HCT116 (cell line): ENCODE data around the gene ARHGAP12. TPM values are rescaled to one million over a fixed set of nuclear protein-coding genes. Genes with fewer than 3 reads are reported as not detected.

Source experiments
- ATAC-seq: fragments of 200-7000 bp; cut with Tn5 transposase; 2 replicates; pipeline ENCODE4 v1.9.1; 2020; ENCODE audit warnings: mild to moderate bottlenecking, moderate library complexity
- BruUV-seq: library from RNA; stranded (reverse); fragments of 400-500 nt; replicated peaks from 2 replicates; lab custom pipeline; 2021; lab: Mats Ljungman, UMichigan
- CTCF ChIA-PET: fragments of 300-600 bp; sonication (Branson Sonifier 250); formaldehyde crosslinking; loops from one replicate; lab custom pipeline; 2021; ENCODE audit warnings: antibody characterized with exemption; lab: Charles Lee
- POLR2A ChIA-PET: fragments of 300-600, 350-600 bp; sonication (Branson Sonifier 250); formaldehyde crosslinking; loops from one replicate; lab custom pipeline; 2021; ENCODE audit warnings: antibody characterized with exemption; lab: Charles Lee
- RAD21 ChIA-PET, 2 experiments: fragments of 300-600 bp; sonication (Branson Sonifier 250); formaldehyde crosslinking; loops; one replicate each; lab custom pipeline; 2023; ENCODE audit warnings: low total read pairs in 2 of 2; ENCODE audit not compliant: uncharacterized antibody in 2 of 2, unreplicated experiment in 2 of 2, low non-redundant PET in 1 of 2; lab: Charles Lee
- DNase-seq: peaks from one replicate; pipeline ENCODE4 v3.0.0-alpha.2; 2010; ENCODE audit warnings: low read depth, low spot score
- H2AFZ ChIP-seq: fragments of 200-600 bp; shearing (Covaris generic), sonication (generic); 2 replicates; pipeline ENCODE4 v1.6.1; 2017; ENCODE audit warnings: low read depth, mixed run types, mixed read lengths, antibody characterized with exemption, low read length; ENCODE audit not compliant: poor library complexity, severe bottlenecking
- H3K27ac ChIP-seq: 2 replicates; pipeline ENCODE4 v1.5.1; 2012; ENCODE audit warnings: low read depth, low read length
- H3K27me3 ChIP-seq: fragments of 200-600 bp; sonication (generic); 2 replicates; pipeline ENCODE4 v1.6.1; 2016; ENCODE audit warnings: mixed run types, low read length, mixed read lengths; ENCODE audit not compliant: insufficient read depth
- H3K36me3 ChIP-seq, 2 experiments: fragments of 200-500 bp in 1 of 2; fragments of 200-600 bp in 1 of 2; sonication (Bioruptor generic) in 1 of 2; sonication (generic) in 1 of 2; 2 replicates each; pipeline versions ENCODE4 v1.5.1 to v1.6.1; 2014 to 2016; ENCODE audit warnings: low read length in 2 of 2, inconsistent platforms in 1 of 2, mixed read lengths in 1 of 2, mixed run types in 1 of 2; ENCODE audit not compliant: insufficient read depth in 2 of 2, control insufficient read depth in 1 of 2
- H3K4me1 ChIP-seq, 2 experiments: fragments of 200-600 bp in 1 of 2; sonication (generic) in 1 of 2; 2 replicates each; pipeline versions ENCODE4 v1.5.1 to v1.6.1; 2012 to 2017; ENCODE audit warnings: low read length in 2 of 2, inconsistent platforms in 1 of 2, mild to moderate bottlenecking in 1 of 2, mixed read lengths in 1 of 2, mixed run types in 1 of 2, moderate library complexity in 1 of 2; ENCODE audit not compliant: insufficient read depth in 2 of 2, control insufficient read depth in 1 of 2
- H3K4me2 ChIP-seq: fragments of 200-600 bp; sonication (generic); 2 replicates; pipeline ENCODE4 v1.6.1; 2017; ENCODE audit warnings: mixed run types, low read length, mixed read lengths
- H3K4me3 ChIP-seq, 2 experiments: fragments of 200-600 bp in 1 of 2; sonication (generic) in 1 of 2; replicated peaks in 1 of 2; 2 replicates each; pipeline ENCODE4 v1.5.1; 2011 to 2016; ENCODE audit warnings: low read length in 2 of 2, control low read depth in 1 of 2, low read depth in 1 of 2, mild to moderate bottlenecking in 1 of 2, mixed read lengths in 1 of 2, mixed run types in 1 of 2
- H3K79me2 ChIP-seq: fragments of 200-600 bp; sonication (generic); 2 replicates; pipeline ENCODE4 v1.6.1; 2017; ENCODE audit warnings: mild to moderate bottlenecking, mixed run types, low read length, moderate library complexity, mixed read lengths; ENCODE audit not compliant: insufficient read depth
- H3K9ac ChIP-seq: fragments of 200-600 bp; sonication (generic); 2 replicates; pipeline ENCODE4 v1.6.1; 2016; ENCODE audit warnings: low read length, mixed read lengths
- H3K9me2 ChIP-seq: fragments of 200-600 bp; sonication (generic), shearing (Covaris generic); 2 replicates; pipeline ENCODE4 v1.6.1; 2017; ENCODE audit warnings: mixed run types, mild to moderate bottlenecking, moderate library complexity; ENCODE audit not compliant: insufficient read depth
- H3K9me3 ChIP-seq, 2 experiments: fragments of 200-500 bp in 1 of 2; fragments of 200-600 bp in 1 of 2; sonication (Bioruptor generic) in 1 of 2; sonication (generic) in 1 of 2; 2 replicates each; pipeline ENCODE4 v1.6.1; 2014 to 2017; ENCODE audit warnings: low read length in 2 of 2, mixed read lengths in 2 of 2, inconsistent platforms in 1 of 2, low read depth in 1 of 2, mild to moderate bottlenecking in 1 of 2, mixed run types in 1 of 2, moderate library complexity in 1 of 2; ENCODE audit not compliant: control insufficient read depth in 1 of 2, insufficient read depth in 1 of 2
- H4K20me1 ChIP-seq: fragments of 200-600 bp; sonication (generic), shearing (Covaris generic); 2 replicates; pipeline ENCODE4 v1.6.1; 2017; ENCODE audit warnings: mixed run types, mild to moderate bottlenecking, moderate library complexity; ENCODE audit not compliant: insufficient read depth
- ATF3 ChIP-seq: IDR thresholded peaks from 2 replicates; pipeline ENCODE4 v1.6.1; 2012
- CBX3 ChIP-seq: IDR thresholded peaks from 2 replicates; pipeline ENCODE4 v1.6.1; 2012; ENCODE audit warnings: low read depth
- CEBPB ChIP-seq: IDR thresholded peaks from 2 replicates; pipeline ENCODE4 v1.6.1; 2012; ENCODE audit warnings: low read depth
- EGR1 ChIP-seq: IDR thresholded peaks from 2 replicates; pipeline ENCODE4 v1.6.1; 2012; ENCODE audit warnings: low read depth
- ELF1 ChIP-seq: IDR thresholded peaks from 2 replicates; pipeline ENCODE4 v1.6.1; 2012; ENCODE audit warnings: low read depth, borderline replicate concordance
- EZH2 ChIP-seq: fragments of 200-600 bp; sonication (generic); IDR thresholded peaks from 2 replicates; pipeline ENCODE4 v1.6.1; 2017; ENCODE audit warnings: antibody characterized with exemption, mixed run types
- JUND ChIP-seq: IDR thresholded peaks from 2 replicates; pipeline ENCODE4 v1.6.1; 2012
- MAX ChIP-seq: IDR thresholded peaks from 2 replicates; pipeline ENCODE4 v1.6.1; 2012
- POLR2A ChIP-seq: IDR thresholded peaks from 2 replicates; pipeline ENCODE4 v1.7.0; 2011; ENCODE audit warnings: borderline replicate concordance; ENCODE audit not compliant: insufficient read depth, insufficient read length; ENCODE audit errors: extremely low read depth
- POLR2AphosphoS5 ChIP-seq: IDR thresholded peaks from 2 replicates; pipeline ENCODE4 v1.6.1; 2011; ENCODE audit warnings: mild to moderate bottlenecking, low read depth, low read length, moderate library complexity
- RAD21 ChIP-seq: IDR thresholded peaks from 2 replicates; pipeline ENCODE4 v1.6.1; 2012; ENCODE audit warnings: low read depth, mild to moderate bottlenecking
- REST ChIP-seq: IDR thresholded peaks from 2 replicates; pipeline ENCODE4 v1.6.1; 2012; ENCODE audit warnings: low read depth
- SIN3A ChIP-seq: IDR thresholded peaks from 2 replicates; pipeline ENCODE4 v1.6.1; 2012; ENCODE audit warnings: low read depth
- SP1 ChIP-seq: IDR thresholded peaks from 2 replicates; pipeline ENCODE4 v1.6.1; 2012; ENCODE audit warnings: low read depth
- SRF ChIP-seq: IDR thresholded peaks from 2 replicates; pipeline ENCODE4 v1.6.1; 2012; ENCODE audit warnings: low read depth
- YY1 ChIP-seq: IDR thresholded peaks from 2 replicates; pipeline ENCODE4 v1.6.1; 2011; ENCODE audit warnings: low read length, low read depth, moderate library complexity, mild to moderate bottlenecking; ENCODE audit not compliant: insufficient replicate concordance; ENCODE audit errors: extremely low read depth
- ZBTB33 ChIP-seq: IDR thresholded peaks from 2 replicates; pipeline ENCODE4 v1.6.1; 2011; ENCODE audit warnings: mild to moderate bottlenecking, low read length, moderate library complexity; ENCODE audit not compliant: insufficient replicate concordance; ENCODE audit errors: extremely low read depth
- ZFX ChIP-seq: fragments of 450-650 bp; IDR thresholded peaks from 2 replicates; pipeline ENCODE4 v1.6.1; 2017
- ZNF274 ChIP-seq: fragments of 200-500 bp; sonication (Bioruptor generic); IDR thresholded peaks from 2 replicates; pipeline ENCODE4 v1.6.1; 2014; ENCODE audit warnings: mild to moderate bottlenecking, low read depth, low read length, inconsistent platforms
- intact Hi-C: fragments of 100-400 bp; cut with micrococcal nuclease; formaldehyde crosslinking; loops from 2 replicates; pipeline ENCODE4 v1.10.0; 2022
- total RNA-seq: library from RNA; stranded (reverse); gene quantifications from one replicate; pipeline ENCODE4 v1.2.1, GENCODE V29; 2021; ENCODE audit not compliant: unreplicated experiment

Gene ARHGAP12
- total RNA-seq, 1 experiment from 2014 or later = 80.3 TPM

DNA sequence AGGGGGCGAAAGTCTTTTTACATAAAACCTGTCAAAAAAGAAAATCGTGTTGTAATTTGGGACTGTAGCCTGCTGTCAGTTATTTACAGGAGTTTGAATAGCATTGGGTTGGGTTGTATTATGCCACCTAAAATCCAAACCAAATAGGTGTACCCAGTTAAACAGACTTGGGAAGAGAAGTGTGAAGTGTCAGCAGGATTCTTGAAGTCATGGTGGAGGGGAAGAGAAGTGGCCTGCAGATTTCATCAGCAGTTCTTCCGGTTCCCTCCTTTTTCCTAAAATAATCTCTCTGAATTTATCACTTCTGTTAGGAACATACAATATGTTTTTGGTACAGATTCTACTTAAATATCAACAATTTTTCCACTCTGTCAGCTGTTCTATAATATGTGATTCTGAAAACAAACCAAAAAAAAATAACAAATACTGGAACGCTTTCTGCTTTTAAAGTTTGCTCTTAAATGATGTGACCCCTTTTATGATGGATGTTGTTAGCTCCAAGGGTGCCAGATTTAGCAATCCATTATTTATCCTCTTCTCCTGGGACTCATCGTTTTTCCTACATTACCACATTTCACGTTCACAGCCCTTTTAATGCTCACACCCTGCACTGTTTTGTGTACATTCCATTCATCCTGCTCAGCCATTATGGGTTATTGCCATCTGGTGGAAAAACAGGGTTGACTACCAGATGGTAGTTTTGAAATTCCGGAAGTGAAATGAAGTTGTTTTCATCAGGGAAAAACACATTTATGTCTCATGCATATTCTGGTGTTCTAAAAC lies 18.7 kb upstream of the ARHGAP12 start:
- H3K4me3 ChIP-seq = peak overlapping the region in 1 of 2 experiments; percentile 6; a peak in 2 of 4 replicates
- ATAC-seq (peak; percentile 65), DNase-seq (peak; percentile 79)
- peak overlapping the region; percentile 68 for H2AFZ ChIP-seq
- H4K20me1 ChIP-seq = no peaks in the 10 kb centered on the region
- intact Hi-C loops = loop anchor here (1.0 kb wide), 1 partner anchor 85 kb away; no protein-coding TSS in a partner anchor
- H3K4me1 ChIP-seq = peaks cover 69 to 84% of the 10 kb centered on the region in 2 experiments
- no peaks in the 10 kb centered on the region for H3K36me3 ChIP-seq
- peak overlapping the region; percentile 55 for H3K27ac ChIP-seq
- no peaks in the 10 kb centered on the region for H3K27me3 ChIP-seq
- ChIA-PET CTCF (interaction anchor here (0.6 kb wide), 1 partner anchor 110 kb away, joined by 3 read pairs; no protein-coding TSS in a partner anchor), POLR2A (interaction anchor here (1.6 kb wide), 1 partner anchor 14 kb away, joined by 5 read pairs; no protein-coding TSS in a partner anchor), RAD21 (interaction anchor here in 1 of 2 experiments (1.2 kb wide), 1 partner anchor 85 kb away, joined by 4 read pairs; no protein-coding TSS in a partner anchor)
- BruUV-seq = no TSS peak
- H3K9ac ChIP-seq = peak overlapping the region; percentile 37
- 0 out of 2 replicates have a peak, but pooled peaks cover 7% of the 10 kb centered on the region for H3K79me2 ChIP-seq
- no peaks in the 10 kb centered on the region for H3K9me2 ChIP-seq
- H3K9me3 ChIP-seq = no peaks in the 10 kb centered on the region
- peak overlapping the region; percentile 65 for H3K4me2 ChIP-seq
- TF ChIP-seq EGR1 (no peak), CBX3 (peak; percentile 70), ZNF274 (no peak), CEBPB (peak; percentile 93), MAX (peak; percentile 73), ZBTB33 (no peak), REST (no peak), YY1 (peak; percentile 74), ELF1 (peak; percentile 57; the same call in 1 of the 2 replicates), SRF (no peak), RAD21 (peak; percentile 94), SIN3A (peak; percentile 47; the same call in 1 of the 2 replicates), ZFX (no peak), JUND (peak; percentile 65), POLR2AphosphoS5 (peak; percentile 28; the same call in 1 of the 2 replicates), ATF3 (no peak), SP1 (peak; percentile 74), POLR2A (no peak), EZH2 (no peak)
